Activated CD4-positive, alpha-beta T cell treated with anti-CD3 and anti-CD28 coated beads for 36 hours (primary cell): ENCODE measurements around the gene ADGRG2. TPM values are rescaled to one million over a fixed set of nuclear protein-coding genes. Genes with fewer than 3 reads are reported as not detected.
A peak's percentile ranks its signal among the peaks of the same experiment; 100 is the strongest.

Source experiments
- ATAC-seq: fragments of 200-7000 bp; cut with Tn5 transposase; one replicate; pipeline ENCODE4 v1.10.0; 2021; ENCODE audit warnings: mild to moderate bottlenecking, moderate library complexity
- CTCF ChIA-PET: fragments of 350-600 bp; sonication (Branson Sonifier 250); formaldehyde crosslinking; loops from one replicate; lab custom pipeline; 2021; ENCODE audit warnings: antibody characterized with exemption; lab: Charles Lee
- POLR2A ChIA-PET: fragments of 350-600 bp; sonication (Branson Sonifier 250); formaldehyde crosslinking; loops from one replicate; lab custom pipeline; 2021; ENCODE audit warnings: antibody characterized with exemption, inconsistent platforms; lab: Charles Lee
- DNase-seq: peaks from one replicate; pipeline ENCODE4 v3.0.0-alpha.2; 2020
- H3K27ac Mint-ChIP-seq: one replicate; pipeline ENCODE4 v1.8.0; 2021; ENCODE audit warnings: mixed read lengths
- H3K27me3 Mint-ChIP-seq: one replicate; pipeline ENCODE4 v1.8.0; 2021; ENCODE audit warnings: mixed read lengths
- H3K36me3 Mint-ChIP-seq: one replicate; pipeline ENCODE4 v1.8.0; 2021; ENCODE audit warnings: low read depth, mixed read lengths
- H3K4me1 Mint-ChIP-seq: one replicate; pipeline ENCODE4 v1.8.0; 2021; ENCODE audit warnings: mixed read lengths
- H3K4me3 Mint-ChIP-seq: one replicate; pipeline ENCODE4 v1.8.0; 2021; ENCODE audit warnings: mild to moderate bottlenecking, moderate library complexity, mixed read lengths
- H3K9me3 Mint-ChIP-seq: one replicate; pipeline ENCODE4 v1.8.0; 2021; ENCODE audit warnings: low read depth, mixed read lengths
- intact Hi-C, 2 experiments: fragments of 100-400 bp; cut with DNase I in 1 of 2; cut with micrococcal nuclease in 1 of 2; formaldehyde crosslinking; loops; one replicate each; pipeline versions ENCODE4 v1.14.2 to v1.15.1; 2022 to 2024; cut with DNase I, micrococcal nuclease
- total RNA-seq, 2 experiments: library from RNA; stranded (reverse); gene quantifications; one replicate each; pipeline ENCODE4 v1.2.3, GENCODE V29; 2021

Gene ADGRG2, protein sequence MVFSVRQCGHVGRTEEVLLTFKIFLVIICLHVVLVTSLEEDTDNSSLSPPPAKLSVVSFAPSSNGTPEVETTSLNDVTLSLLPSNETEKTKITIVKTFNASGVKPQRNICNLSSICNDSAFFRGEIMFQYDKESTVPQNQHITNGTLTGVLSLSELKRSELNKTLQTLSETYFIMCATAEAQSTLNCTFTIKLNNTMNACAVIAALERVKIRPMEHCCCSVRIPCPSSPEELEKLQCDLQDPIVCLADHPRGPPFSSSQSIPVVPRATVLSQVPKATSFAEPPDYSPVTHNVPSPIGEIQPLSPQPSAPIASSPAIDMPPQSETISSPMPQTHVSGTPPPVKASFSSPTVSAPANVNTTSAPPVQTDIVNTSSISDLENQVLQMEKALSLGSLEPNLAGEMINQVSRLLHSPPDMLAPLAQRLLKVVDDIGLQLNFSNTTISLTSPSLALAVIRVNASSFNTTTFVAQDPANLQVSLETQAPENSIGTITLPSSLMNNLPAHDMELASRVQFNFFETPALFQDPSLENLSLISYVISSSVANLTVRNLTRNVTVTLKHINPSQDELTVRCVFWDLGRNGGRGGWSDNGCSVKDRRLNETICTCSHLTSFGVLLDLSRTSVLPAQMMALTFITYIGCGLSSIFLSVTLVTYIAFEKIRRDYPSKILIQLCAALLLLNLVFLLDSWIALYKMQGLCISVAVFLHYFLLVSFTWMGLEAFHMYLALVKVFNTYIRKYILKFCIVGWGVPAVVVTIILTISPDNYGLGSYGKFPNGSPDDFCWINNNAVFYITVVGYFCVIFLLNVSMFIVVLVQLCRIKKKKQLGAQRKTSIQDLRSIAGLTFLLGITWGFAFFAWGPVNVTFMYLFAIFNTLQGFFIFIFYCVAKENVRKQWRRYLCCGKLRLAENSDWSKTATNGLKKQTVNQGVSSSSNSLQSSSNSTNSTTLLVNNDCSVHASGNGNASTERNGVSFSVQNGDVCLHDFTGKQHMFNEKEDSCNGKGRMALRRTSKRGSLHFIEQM
- total RNA-seq: not detected

DNA sequence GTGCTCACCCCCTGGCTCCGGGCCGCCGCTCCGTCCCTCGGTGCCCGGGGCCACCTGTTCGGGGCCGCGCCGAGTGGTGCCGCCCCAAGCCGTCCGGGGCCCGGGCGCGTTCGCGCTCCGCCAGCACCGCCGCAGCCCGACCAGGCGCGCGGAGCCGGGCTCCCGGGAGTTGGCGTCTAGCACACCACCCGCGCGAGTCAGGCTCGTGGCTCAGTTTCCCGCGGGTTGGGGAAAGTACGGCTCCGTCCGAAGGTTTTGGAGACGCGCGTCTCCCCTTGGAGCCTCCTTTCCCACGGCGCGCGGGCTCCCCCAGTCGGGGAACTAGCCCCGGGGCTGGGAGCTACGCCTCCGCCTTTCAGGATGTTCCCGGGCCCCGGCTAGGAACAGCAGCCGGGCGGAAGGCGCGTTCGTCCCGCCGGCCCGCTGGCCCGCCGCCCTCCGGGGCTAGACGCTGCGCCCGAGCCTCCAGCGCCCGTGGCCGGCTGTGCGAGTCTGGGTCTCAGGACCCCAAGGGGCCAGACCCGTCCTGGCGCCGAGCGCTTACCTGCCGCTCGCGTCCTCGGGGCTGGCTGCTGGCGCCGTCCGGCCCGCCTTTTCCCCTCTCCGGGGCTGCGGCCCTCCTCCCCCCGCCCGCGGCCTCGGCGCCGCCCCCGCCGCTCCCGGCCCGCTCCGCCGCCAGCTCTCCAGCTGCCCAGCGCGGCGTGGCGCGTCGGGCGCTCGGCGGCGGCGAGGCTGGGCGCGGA lies at the start of gene ADGRG2:
TSS of gene ADGRG2 (minus strand) at position 571 of the 743 bp plus-strand sequence. CDS start 53,634 bp downstream, outside the sequence.
- ChIA-PET CTCF (no interaction called here), POLR2A (no interaction called here)
- H3K4me1 Mint-ChIP-seq: no peaks in the 10 kb centered on the region
- intact Hi-C loops: no loop called here
- no peaks in the 10 kb centered on the region for H3K9me3 Mint-ChIP-seq
- H3K27me3 Mint-ChIP-seq: peaks cover 29% of the 10 kb centered on the region
- DNase-seq: peak; percentile 8
- no peak for ATAC-seq
- no peak within 1 kb of the TSS for H3K4me3 Mint-ChIP-seq
- H3K27ac Mint-ChIP-seq: no peak within 1 kb of the TSS
- no peaks in the 10 kb centered on the region for H3K36me3 Mint-ChIP-seq

- no peak for DNase-seq
- intact Hi-C loops: no loop called here
- H3K9me3 Mint-ChIP-seq: no peaks in the 10 kb centered on the region
- H3K36me3 Mint-ChIP-seq: no peaks in the 10 kb centered on the region
- CTCF ChIA-PET: no interaction called here
- POLR2A ChIA-PET: interaction anchor here (0.5 kb wide), 1 partner anchor 378 kb away, joined by 9 read pairs; no protein-coding TSS in a partner anchor
- H3K4me1 Mint-ChIP-seq: no peaks in the 10 kb centered on the region
- H3K4me3 Mint-ChIP-seq: no peak overlapping the region
- ATAC-seq: no peak
- no peak overlapping the region for H3K27ac Mint-ChIP-seq
- no peaks in the 10 kb centered on the region for H3K27me3 Mint-ChIP-seq
Measured at GRCh38 chrX:19168609-19169008, 46.3 kb upstream of the ADGRG2 start.

DNA sequence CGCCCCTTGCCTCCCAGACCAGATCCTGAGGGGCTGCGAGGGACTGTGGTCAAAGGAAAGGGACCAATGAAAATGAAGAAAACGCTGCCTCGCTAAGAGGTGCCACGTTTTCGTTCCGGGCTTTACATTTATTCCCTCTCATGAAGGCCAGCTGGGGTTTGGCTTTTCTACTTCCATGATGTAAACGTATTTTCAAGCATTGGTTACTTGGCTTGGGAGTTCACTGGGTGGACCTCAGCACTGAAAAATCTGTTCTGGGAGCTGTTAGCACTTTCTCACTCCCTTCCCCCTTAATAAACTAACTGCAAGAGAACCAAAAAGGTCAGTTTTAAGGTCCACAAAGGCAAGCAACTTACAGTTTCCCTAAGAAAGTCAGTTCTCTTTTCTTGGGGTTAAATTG lies 40.6 kb upstream of the ADGRG2 start:
- intact Hi-C loops: no loop called here
- Mint-ChIP-seq H3K27ac (no peak overlapping the region), H3K9me3 (no peaks in the 10 kb centered on the region), H3K4me1 (no peaks in the 10 kb centered on the region), H3K27me3 (peaks cover 1% of the 10 kb centered on the region), H3K4me3 (no peak overlapping the region), H3K36me3 (no peaks in the 10 kb centered on the region)
- no peak for ATAC-seq
- POLR2A ChIA-PET: no interaction called here
- CTCF ChIA-PET: no interaction called here
- DNase-seq: no peak

GRCh38 chrX:19156186-19156585 lies 33.9 kb upstream of the ADGRG2 start:
- ATAC-seq: no peak
- H3K36me3 Mint-ChIP-seq: no peaks in the 10 kb centered on the region
- ChIA-PET CTCF (no interaction called here), POLR2A (no interaction called here)
- no peak overlapping the region for H3K4me3 Mint-ChIP-seq
- no peak overlapping the region for H3K27ac Mint-ChIP-seq
- no peak for DNase-seq
- H3K4me1 Mint-ChIP-seq: no peaks in the 10 kb centered on the region
- H3K27me3 Mint-ChIP-seq: peaks cover 1% of the 10 kb centered on the region
- intact Hi-C loops: no loop called here
- H3K9me3 Mint-ChIP-seq: no peaks in the 10 kb centered on the region

GRCh38 chrX:19152762-19153161 lies 30.5 kb upstream of the ADGRG2 start:
- Mint-ChIP-seq H3K27me3 (no peaks in the 10 kb centered on the region), H3K36me3 (no peaks in the 10 kb centered on the region), H3K4me1 (no peaks in the 10 kb centered on the region), H3K9me3 (no peaks in the 10 kb centered on the region), H3K4me3 (no peak overlapping the region), H3K27ac (no peak overlapping the region)
- DNase-seq: no peak
- no peak for ATAC-seq
- intact Hi-C loops: no loop called here
- ChIA-PET CTCF (no interaction called here), POLR2A (no interaction called here)

DNA sequence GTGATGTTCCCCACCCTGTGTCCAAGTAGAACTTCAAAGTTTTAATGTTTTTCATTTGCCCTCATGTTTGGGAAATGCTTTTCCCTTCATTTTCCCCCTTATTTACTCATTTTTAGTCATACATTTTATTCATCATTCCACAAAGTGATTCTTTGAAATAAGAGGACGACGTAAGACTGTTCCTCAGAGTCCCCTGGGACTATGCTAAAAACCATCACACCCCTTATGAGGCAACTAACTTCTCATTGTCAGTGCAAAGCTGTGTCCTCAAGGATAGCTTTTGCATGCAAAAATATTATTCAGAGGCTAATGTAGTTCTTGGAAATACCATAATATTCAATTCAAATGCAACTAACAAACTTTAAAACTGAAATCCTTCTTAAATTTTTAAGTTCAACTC lies 14.8 kb upstream of the ADGRG2 start:
- H3K27me3 Mint-ChIP-seq: peaks cover 4% of the 10 kb centered on the region
- H3K4me1 Mint-ChIP-seq: no peaks in the 10 kb centered on the region
- intact Hi-C loops: no loop called here
- H3K4me3 Mint-ChIP-seq: no peak overlapping the region
- CTCF ChIA-PET: interaction anchor here (0.6 to 0.7 kb wide), 2 partner anchors 100 to 836 kb away, joined by 3 read pairs; no protein-coding TSS in a partner anchor
- no peaks in the 10 kb centered on the region for H3K36me3 Mint-ChIP-seq
- H3K9me3 Mint-ChIP-seq: no peaks in the 10 kb centered on the region
- no peak for ATAC-seq
- no peak overlapping the region for H3K27ac Mint-ChIP-seq
- POLR2A ChIA-PET: no interaction called here
- DNase-seq: no peak

DNA sequence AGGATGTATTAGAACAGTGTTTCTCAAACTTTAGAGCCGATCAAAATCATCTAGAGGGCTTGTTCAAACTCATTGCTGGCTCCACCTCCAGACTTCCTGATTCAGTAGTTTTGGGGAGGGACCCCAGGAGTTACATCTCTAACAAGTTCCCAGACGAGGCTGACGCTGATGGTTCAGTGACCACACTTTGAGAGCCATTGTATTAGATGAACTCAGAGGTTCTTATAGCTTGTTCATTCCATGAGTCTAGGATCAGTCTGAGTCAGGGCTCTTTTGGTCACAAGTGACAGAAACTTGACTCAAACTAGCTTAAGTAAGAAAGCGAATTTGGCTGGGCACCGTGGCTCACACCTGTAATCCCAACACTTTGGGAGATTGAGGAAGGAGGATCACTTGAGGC lies 11.5 kb upstream of the ADGRG2 start:
- Mint-ChIP-seq H3K4me1 (no peaks in the 10 kb centered on the region), H3K36me3 (no peaks in the 10 kb centered on the region), H3K9me3 (no peaks in the 10 kb centered on the region), H3K27ac (no peak overlapping the region), H3K4me3 (no peak overlapping the region), H3K27me3 (peaks cover 3% of the 10 kb centered on the region)
- CTCF ChIA-PET: no interaction called here
- POLR2A ChIA-PET: no interaction called here
- intact Hi-C loops: no loop called here
- no peak for DNase-seq
- no peak for ATAC-seq

DNA sequence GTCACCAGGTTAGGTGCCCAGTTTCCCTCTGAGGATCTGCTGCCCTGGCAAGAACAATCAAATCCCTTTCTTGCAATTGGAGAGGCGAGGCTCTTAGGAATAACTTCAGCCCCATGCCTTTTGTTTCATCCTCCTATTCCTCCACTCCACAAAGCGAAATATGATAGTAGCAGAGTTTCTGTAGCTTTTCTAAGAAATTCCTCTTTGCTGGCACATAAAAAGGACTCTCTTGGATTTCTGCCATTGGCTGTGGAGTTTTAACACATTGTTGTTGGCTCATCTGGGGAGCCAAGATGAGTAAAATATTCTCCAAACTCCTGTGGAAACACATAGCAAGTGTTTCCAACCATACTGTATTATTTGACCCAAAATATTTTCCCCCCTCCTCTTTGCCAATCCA lies 11.0 kb upstream of the ADGRG2 start:
- intact Hi-C loops: no loop called here

DNA sequence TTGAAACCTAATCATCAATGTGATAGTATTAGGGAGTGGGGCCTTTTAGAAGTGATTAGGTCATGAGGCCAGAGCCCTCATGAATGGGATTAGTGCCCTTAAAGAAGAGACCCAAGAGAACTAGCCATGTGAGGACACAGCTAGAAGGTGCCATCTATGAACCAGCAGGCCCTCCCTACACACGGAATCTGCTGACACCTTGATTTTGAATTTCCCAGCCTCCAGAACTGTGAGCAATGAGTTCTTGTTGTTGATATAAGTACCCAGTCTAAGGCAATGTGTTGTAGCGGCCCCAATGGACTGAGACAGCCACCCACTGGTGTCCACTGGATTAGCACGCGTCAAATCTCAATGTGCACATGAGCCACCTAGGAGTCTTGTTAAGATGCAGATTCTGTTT lies 8.4 kb upstream of the ADGRG2 start:
- Mint-ChIP-seq H3K36me3 (no peaks in the 10 kb centered on the region), H3K9me3 (no peaks in the 10 kb centered on the region), H3K4me1 (no peaks in the 10 kb centered on the region), H3K4me3 (no peak overlapping the region), H3K27me3 (peaks cover 3% of the 10 kb centered on the region), H3K27ac (no peak overlapping the region)
- ChIA-PET CTCF (no interaction called here), POLR2A (no interaction called here)
- ATAC-seq (no peak), DNase-seq (no peak)
- intact Hi-C loops: no loop called here

More for the DNA sequence above, 11.0 kb upstream of the ADGRG2 start:
- Mint-ChIP-seq H3K36me3 (no peaks in the 10 kb centered on the region), H3K4me1 (no peaks in the 10 kb centered on the region), H3K27ac (no peak overlapping the region), H3K27me3 (peaks cover 3% of the 10 kb centered on the region), H3K9me3 (no peaks in the 10 kb centered on the region), H3K4me3 (no peak overlapping the region)
- ChIA-PET POLR2A (no interaction called here), CTCF (no interaction called here)
- DNase-seq (no peak), ATAC-seq (no peak)

DNA sequence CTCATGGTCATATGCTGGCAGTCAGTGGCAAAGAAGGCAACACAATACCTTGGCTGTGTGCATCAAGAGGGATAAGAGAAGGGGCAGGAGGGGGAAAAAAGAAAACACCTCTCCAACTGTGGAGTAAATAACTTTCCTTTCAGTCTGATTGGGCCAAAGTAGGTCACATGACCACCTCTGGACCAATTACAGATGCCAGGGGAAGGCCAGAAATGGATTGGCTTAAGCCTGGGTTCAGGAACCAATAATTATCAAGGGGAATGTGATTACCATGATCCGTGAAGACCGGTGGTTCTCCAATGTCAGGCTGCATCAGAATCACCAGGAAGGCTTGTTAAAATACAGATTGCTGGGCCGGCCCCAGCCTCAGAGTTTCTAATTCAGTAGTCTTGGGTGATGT lies 7.4 kb upstream of the ADGRG2 start:
- CTCF ChIA-PET: no interaction called here
- no peak overlapping the region for H3K4me3 Mint-ChIP-seq
- POLR2A ChIA-PET: no interaction called here
- ATAC-seq (no peak), DNase-seq (no peak)
- no peak overlapping the region for H3K27ac Mint-ChIP-seq
- peaks cover 7% of the 10 kb centered on the region for H3K27me3 Mint-ChIP-seq
- H3K4me1 Mint-ChIP-seq: no peaks in the 10 kb centered on the region
- intact Hi-C loops: no loop called here
- no peaks in the 10 kb centered on the region for H3K36me3 Mint-ChIP-seq
- no peaks in the 10 kb centered on the region for H3K9me3 Mint-ChIP-seq

GRCh38 chrX:19127649-19128168 lies 5.4 kb upstream of the ADGRG2 start:
- no peak for ATAC-seq
- Mint-ChIP-seq H3K36me3 (no peaks in the 10 kb centered on the region), H3K27ac (no peak overlapping the region), H3K4me3 (no peak overlapping the region), H3K9me3 (no peaks in the 10 kb centered on the region), H3K27me3 (peaks cover 19% of the 10 kb centered on the region), H3K4me1 (no peaks in the 10 kb centered on the region)
- intact Hi-C loops: no loop called here
- CTCF ChIA-PET: no interaction called here
- no peak for DNase-seq
- POLR2A ChIA-PET: no interaction called here
